ENCODE data around the gene FAM204A.
A peak's percentile ranks its signal among the peaks of the same experiment; 100 is the strongest.

The FAM204A gene

GRCh38 chr10:118266098-118266748 is 75.9 kb downstream of the FAM204A start:
- TF ChIP-seq CTCF (IDR thresholded peaks at IDR 0.05; ENCODE audit: low read depth, low read length): no peak
- no peak for DNase-seq (ENCODE audit: low read depth, low spot score)
- H3K4me3 ChIP-seq (ENCODE audit: low read depth, low read length): no peak overlapping the region
- in situ Hi-C loops (cut with HindIII; ENCODE audit: low sequenced_read_pairs): no loop called here

- in situ Hi-C loops (cut with HindIII; ENCODE audit: low sequenced_read_pairs): no loop called here
- no peak overlapping the region for H3K4me3 ChIP-seq (ENCODE audit: low read depth, low read length)
- TF ChIP-seq CTCF (IDR thresholded peaks at IDR 0.05; ENCODE audit: low read depth, low read length): no peak
- DNase-seq (ENCODE audit: low read depth, low spot score): no peak
Measured at GRCh38 chr10:118264838-118265470, 77.2 kb downstream of the FAM204A start.

GRCh38 chr10:118264252-118264651 is 77.9 kb downstream of the FAM204A start:
- no peak overlapping the region for H3K4me3 ChIP-seq (ENCODE audit: low read depth, low read length)
- TF ChIP-seq CTCF (IDR thresholded peaks at IDR 0.05; ENCODE audit: low read depth, low read length): no peak
- in situ Hi-C loops (cut with HindIII; ENCODE audit: low sequenced_read_pairs): no loop called here
- no peak for DNase-seq (ENCODE audit: low read depth, low spot score)

- H3K4me3 ChIP-seq (ENCODE audit: low read depth, low read length): no peak overlapping the region
- TF ChIP-seq CTCF (IDR thresholded peaks at IDR 0.05; ENCODE audit: low read depth, low read length): no peak
- in situ Hi-C loops (cut with HindIII; ENCODE audit: low sequenced_read_pairs): no loop called here
- no peak for DNase-seq (ENCODE audit: low read depth, low spot score)
Measured at GRCh38 chr10:118262538-118262937, 79.6 kb downstream of the FAM204A start.

- DNase-seq (ENCODE audit: low read depth, low spot score): no peak
- no peak overlapping the region for H3K4me3 ChIP-seq (ENCODE audit: low read depth, low read length)
- in situ Hi-C loops (cut with HindIII; ENCODE audit: low sequenced_read_pairs): no loop called here
- peak; percentile 59 for TF ChIP-seq CTCF (IDR thresholded peaks at IDR 0.05; ENCODE audit: low read depth, low read length)
Measured at GRCh38 chr10:118259288-118259906, 82.7 kb downstream of the FAM204A start.

- in situ Hi-C loops (cut with HindIII; ENCODE audit: low sequenced_read_pairs): no loop called here
- no peak for TF ChIP-seq CTCF (IDR thresholded peaks at IDR 0.05; ENCODE audit: low read depth, low read length)
- no peak for DNase-seq (ENCODE audit: low read depth, low spot score)
- H3K4me3 ChIP-seq (ENCODE audit: low read depth, low read length): no peak overlapping the region
Measured at GRCh38 chr10:118258285-118258684, 83.8 kb downstream of the FAM204A start.

Data from astrocyte of the spinal cord (primary cell).